ENCODE data around the gene RAVER1.
"Not testable (repeated sequence)": the region's sequence is repeated elsewhere in the genome, so short reads cannot be mapped to it uniquely, and the experiment has no call there.

- TF ChIP-seq, protein P1, sequence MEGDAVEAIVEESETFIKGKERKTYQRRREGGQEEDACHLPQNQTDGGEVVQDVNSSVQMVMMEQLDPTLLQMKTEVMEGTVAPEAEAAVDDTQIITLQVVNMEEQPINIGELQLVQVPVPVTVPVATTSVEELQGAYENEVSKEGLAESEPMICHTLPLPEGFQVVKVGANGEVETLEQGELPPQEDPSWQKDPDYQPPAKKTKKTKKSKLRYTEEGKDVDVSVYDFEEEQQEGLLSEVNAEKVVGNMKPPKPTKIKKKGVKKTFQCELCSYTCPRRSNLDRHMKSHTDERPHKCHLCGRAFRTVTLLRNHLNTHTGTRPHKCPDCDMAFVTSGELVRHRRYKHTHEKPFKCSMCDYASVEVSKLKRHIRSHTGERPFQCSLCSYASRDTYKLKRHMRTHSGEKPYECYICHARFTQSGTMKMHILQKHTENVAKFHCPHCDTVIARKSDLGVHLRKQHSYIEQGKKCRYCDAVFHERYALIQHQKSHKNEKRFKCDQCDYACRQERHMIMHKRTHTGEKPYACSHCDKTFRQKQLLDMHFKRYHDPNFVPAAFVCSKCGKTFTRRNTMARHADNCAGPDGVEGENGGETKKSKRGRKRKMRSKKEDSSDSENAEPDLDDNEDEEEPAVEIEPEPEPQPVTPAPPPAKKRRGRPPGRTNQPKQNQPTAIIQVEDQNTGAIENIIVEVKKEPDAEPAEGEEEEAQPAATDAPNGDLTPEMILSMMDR (conservative IDR thresholded peaks at IDR 0.05), result not testable (repeated sequence)
- not testable (repeated sequence) for TF ChIP-seq ZFX (IDR thresholded peaks at IDR 0.05)
Observed at GRCh38 chr19:10377140-10377640, 43.9 kb upstream of the RAVER1 start.
